ENCODE measurements around the gene ADGRF4.

The ADGRF4 gene

DNA sequence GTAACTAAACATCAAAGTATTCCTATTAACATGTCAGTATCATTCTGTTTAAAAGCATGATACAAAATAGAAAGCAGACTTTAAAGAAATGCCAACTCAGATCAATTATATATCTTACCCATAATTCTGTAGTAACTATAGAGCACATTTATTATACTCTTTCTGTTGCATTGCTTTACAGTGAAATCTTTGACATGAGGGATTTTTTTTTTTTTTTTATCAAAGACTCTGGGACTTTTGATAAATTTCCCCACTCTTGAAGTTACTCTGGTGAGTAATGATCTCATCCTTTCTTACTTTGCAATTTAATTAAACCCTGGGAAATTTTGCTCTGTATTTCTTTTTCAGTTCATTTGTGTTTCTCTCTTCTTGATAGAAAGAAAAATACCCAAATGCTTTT, 17.4 kb downstream of the ADGRF4 start:
- POLR2A ChIA-PET: no interaction called here
- CTCF ChIA-PET: interaction anchor here (0.8 kb wide), 1 partner anchor 11 kb away, joined by 3 read pairs; no protein-coding TSS in a partner anchor
- DNase-seq (ENCODE audit: extremely low spot score): no peak
- no peak for TF ChIP-seq SUZ12 (IDR thresholded peaks at IDR 0.05)
- TF ChIP-seq NFRKB (IDR thresholded peaks at IDR 0.05): no peak
- no peak for TF ChIP-seq FOXM1 (IDR thresholded peaks at IDR 0.05; ENCODE audit: borderline replicate concordance)
- TF ChIP-seq SP1 (IDR thresholded peaks at IDR 0.05): no peak
- TF ChIP-seq ELF4 (IDR thresholded peaks at IDR 0.05): no peak
- TF ChIP-seq ZNF384 (IDR thresholded peaks at IDR 0.05): no peak
- TF ChIP-seq L3MBTL2 (conservative IDR thresholded peaks at IDR 0.05): no peak
- no peak for TF ChIP-seq BHLHE40 (IDR thresholded peaks at IDR 0.05; ENCODE audit: borderline replicate concordance)
- TF ChIP-seq ARNT (IDR thresholded peaks at IDR 0.05): no peak
- no peak for TF ChIP-seq FOXK2 (IDR thresholded peaks at IDR 0.05)
- no peak for TF ChIP-seq CTBP1 (IDR thresholded peaks at IDR 0.05; ENCODE audit: borderline replicate concordance)
- TF ChIP-seq FOXA1 (IDR thresholded peaks at IDR 0.05): no peak
- TF ChIP-seq, protein P1, sequence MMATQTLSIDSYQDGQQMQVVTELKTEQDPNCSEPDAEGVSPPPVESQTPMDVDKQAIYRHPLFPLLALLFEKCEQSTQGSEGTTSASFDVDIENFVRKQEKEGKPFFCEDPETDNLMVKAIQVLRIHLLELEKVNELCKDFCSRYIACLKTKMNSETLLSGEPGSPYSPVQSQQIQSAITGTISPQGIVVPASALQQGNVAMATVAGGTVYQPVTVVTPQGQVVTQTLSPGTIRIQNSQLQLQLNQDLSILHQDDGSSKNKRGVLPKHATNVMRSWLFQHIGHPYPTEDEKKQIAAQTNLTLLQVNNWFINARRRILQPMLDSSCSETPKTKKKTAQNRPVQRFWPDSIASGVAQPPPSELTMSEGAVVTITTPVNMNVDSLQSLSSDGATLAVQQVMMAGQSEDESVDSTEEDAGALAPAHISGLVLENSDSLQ (IDR thresholded peaks at IDR 0.05): no peak
- TF ChIP-seq LEF1 (IDR thresholded peaks at IDR 0.05; ENCODE audit: borderline replicate concordance): no peak
- no peak for TF ChIP-seq TARDBP (IDR thresholded peaks at IDR 0.05)
- TF ChIP-seq HDGF (IDR thresholded peaks at IDR 0.05; ENCODE audit: borderline replicate concordance): no peak

DNA sequence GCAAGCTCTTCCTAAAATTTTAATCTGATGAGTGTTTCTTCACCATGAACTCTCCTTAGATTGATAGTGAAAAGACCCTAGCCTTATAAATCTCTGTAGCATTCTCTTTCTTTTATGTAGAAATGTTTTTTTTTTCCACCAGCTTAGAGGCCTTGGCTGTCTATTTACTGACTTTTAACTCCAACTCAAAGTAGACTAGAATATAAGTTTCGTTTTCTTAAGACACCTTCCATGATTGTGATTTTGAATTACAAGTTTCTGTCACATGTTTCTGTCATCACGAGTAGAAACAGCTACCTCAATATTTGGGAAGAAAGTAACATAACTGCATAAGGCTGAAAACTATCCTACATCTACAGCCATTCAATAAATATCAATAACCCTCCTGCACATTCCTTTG, 17.8 kb downstream of the ADGRF4 start:
- ChIA-PET POLR2A (no interaction called here), CTCF (interaction anchor here (0.8 kb wide), 1 partner anchor 10 kb away, joined by 3 read pairs; no protein-coding TSS in a partner anchor)
- no peak for TF ChIP-seq FOXM1 (IDR thresholded peaks at IDR 0.05; ENCODE audit: borderline replicate concordance)
- TF ChIP-seq HDGF (IDR thresholded peaks at IDR 0.05; ENCODE audit: borderline replicate concordance): no peak
- DNase-seq (ENCODE audit: extremely low spot score): no peak

DNA sequence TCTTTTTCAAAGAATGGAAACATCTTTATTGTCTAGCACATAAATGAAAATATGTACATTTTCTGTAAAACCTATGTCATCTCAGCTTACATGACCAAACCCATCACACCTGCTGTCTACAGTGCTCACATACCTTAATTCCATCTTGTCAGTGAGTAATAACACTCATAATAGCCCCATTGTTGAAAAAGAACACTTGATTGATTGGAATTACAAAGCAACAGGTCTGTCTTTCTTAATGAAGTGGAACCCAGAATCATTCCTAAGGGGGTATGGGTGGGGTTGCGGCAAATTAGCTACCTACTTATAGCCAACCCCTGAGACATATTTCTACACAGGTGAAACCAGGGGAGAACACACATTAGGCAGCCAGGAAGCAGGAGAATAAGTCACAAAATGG, 20.2 kb downstream of the ADGRF4 start:
- no peak for TF ChIP-seq TARDBP (IDR thresholded peaks at IDR 0.05)
- ChIA-PET POLR2A (no interaction called here), CTCF (no interaction called here)
- DNase-seq (ENCODE audit: extremely low spot score): no peak

DNA sequence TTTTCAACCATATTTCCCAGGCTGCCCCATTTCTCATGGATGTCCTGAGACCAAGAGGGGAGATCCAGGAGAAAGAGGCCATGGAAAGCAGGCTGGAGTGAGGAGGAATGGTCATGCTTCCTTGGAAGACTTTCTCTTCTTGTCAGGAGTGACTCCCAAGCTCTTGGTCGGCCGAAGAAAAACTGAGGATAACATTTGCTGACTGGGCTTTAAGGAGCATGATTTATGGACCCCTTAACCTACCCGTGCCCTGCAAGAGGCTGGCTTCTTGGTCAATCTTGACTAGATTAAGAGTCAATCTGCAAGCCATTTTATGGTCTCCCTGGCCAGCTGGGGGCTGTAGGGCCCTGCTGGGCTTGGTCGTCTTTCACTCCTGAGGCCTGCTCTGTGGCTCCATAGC, 22.8 kb downstream of the ADGRF4 start:
- ChIA-PET CTCF (no interaction called here), POLR2A (no interaction called here)
- no peak for DNase-seq (ENCODE audit: extremely low spot score)
- TF ChIP-seq BHLHE40 (IDR thresholded peaks at IDR 0.05; ENCODE audit: borderline replicate concordance) (no peak), SP1 (IDR thresholded peaks at IDR 0.05) (no peak), FOXA1 (IDR thresholded peaks at IDR 0.05) (no peak), TARDBP (IDR thresholded peaks at IDR 0.05) (no peak), NFRKB (IDR thresholded peaks at IDR 0.05) (no peak), ZNF384 (IDR thresholded peaks at IDR 0.05) (no peak), HDGF (IDR thresholded peaks at IDR 0.05; ENCODE audit: borderline replicate concordance) (no peak), FOXM1 (IDR thresholded peaks at IDR 0.05; ENCODE audit: borderline replicate concordance) (no peak), FOXK2 (IDR thresholded peaks at IDR 0.05) (no peak), CTBP1 (IDR thresholded peaks at IDR 0.05; ENCODE audit: borderline replicate concordance) (no peak), ELF4 (IDR thresholded peaks at IDR 0.05) (no peak), ARNT (IDR thresholded peaks at IDR 0.05) (no peak), LEF1 (IDR thresholded peaks at IDR 0.05; ENCODE audit: borderline replicate concordance) (no peak)
- TF ChIP-seq, protein P1 (IDR thresholded peaks at IDR 0.05): no peak

DNA sequence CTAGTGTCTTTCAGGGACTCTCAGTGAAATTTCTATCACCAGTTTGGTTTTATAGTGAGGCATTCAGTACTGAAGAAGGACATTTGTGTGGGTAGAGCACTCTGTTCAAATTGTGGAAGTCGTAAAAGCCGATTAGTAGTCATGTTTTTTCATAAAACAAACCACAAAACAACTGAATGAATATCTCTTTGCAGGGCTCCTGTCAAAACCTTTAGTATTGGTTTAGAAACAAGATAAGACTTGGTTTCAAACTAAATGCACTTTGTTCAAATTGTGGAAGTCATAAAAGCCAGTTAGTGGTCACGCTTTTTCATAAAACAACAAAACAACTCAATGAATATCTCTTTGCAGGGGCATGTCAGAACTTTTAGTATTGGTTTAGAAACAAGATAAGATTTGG, 23.8 kb downstream of the ADGRF4 start:
- POLR2A ChIA-PET: no interaction called here
- peak; percentile 12 for DNase-seq (ENCODE audit: extremely low spot score)
- no peak for TF ChIP-seq NFRKB (IDR thresholded peaks at IDR 0.05)
- TF ChIP-seq CTBP1 (IDR thresholded peaks at IDR 0.05; ENCODE audit: borderline replicate concordance): no peak
- no peak for TF ChIP-seq ZNF384 (IDR thresholded peaks at IDR 0.05)
- TF ChIP-seq FOXA1 (IDR thresholded peaks at IDR 0.05): no peak
- TF ChIP-seq L3MBTL2 (conservative IDR thresholded peaks at IDR 0.05): no peak
- TF ChIP-seq TARDBP (IDR thresholded peaks at IDR 0.05): no peak
- CTCF ChIA-PET: no interaction called here

DNA sequence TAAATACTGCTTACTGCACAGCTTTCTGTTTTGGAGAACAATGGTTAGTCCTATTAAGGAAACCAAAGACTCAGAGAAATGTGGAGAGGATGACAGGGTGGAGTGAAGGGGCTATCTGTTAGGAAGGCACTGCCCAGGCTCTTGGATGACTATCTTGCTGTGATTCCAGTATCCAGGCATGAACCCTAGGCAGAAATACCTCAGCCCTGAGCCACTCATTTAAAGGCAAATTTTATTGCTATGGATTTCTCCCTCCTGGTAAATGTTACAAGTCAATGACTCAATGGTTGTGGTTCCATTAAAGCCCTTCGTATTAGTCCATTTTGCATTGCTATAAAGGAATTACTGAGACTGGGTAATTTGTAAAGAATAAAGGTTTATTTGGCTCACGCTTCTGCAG, 25.9 kb downstream of the ADGRF4 start:
- ChIA-PET CTCF (interaction anchor here (0.6 to 1.6 kb wide), 2 partner anchors 10 to 27 kb away, joined by 3 to 5 read pairs; no protein-coding TSS in a partner anchor), POLR2A (no interaction called here)
- TF ChIP-seq, protein P1 (IDR thresholded peaks at IDR 0.05): no peak
- TF ChIP-seq L3MBTL2 (conservative IDR thresholded peaks at IDR 0.05) (no peak), HDGF (IDR thresholded peaks at IDR 0.05; ENCODE audit: borderline replicate concordance) (no peak), ARNT (IDR thresholded peaks at IDR 0.05) (no peak), BHLHE40 (IDR thresholded peaks at IDR 0.05; ENCODE audit: borderline replicate concordance) (no peak), TARDBP (IDR thresholded peaks at IDR 0.05) (no peak), FOXM1 (IDR thresholded peaks at IDR 0.05; ENCODE audit: borderline replicate concordance) (no peak), LEF1 (IDR thresholded peaks at IDR 0.05; ENCODE audit: borderline replicate concordance) (no peak), NFRKB (IDR thresholded peaks at IDR 0.05) (no peak), FOXK2 (IDR thresholded peaks at IDR 0.05) (no peak)
- DNase-seq (ENCODE audit: extremely low spot score): no peak

DNA sequence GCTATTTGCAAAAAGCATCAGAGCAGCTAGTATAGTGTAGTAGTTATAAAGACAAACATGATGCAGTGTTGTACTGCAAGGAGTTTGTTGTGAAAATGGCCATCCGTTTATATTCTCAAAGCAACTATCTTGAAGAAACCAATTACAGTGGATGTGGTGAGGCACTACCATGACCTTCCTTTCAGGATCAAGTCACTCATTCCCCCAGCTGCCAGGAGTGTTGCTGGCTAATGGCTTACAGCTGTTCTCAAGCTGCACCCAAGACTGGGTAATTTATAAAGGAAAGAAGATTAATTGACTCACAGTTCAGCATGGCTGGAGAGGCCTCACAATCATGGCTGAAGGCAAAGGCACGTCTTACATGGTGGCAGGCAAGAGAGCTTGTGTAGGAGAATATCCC, 29.0 kb downstream of the ADGRF4 start:
- DNase-seq (ENCODE audit: extremely low spot score): no peak
- ChIA-PET CTCF (no interaction called here), POLR2A (no interaction called here)
- TF ChIP-seq L3MBTL2 (conservative IDR thresholded peaks at IDR 0.05) (no peak), TARDBP (IDR thresholded peaks at IDR 0.05) (no peak), FOXK2 (IDR thresholded peaks at IDR 0.05) (no peak), ARNT (IDR thresholded peaks at IDR 0.05) (no peak), BHLHE40 (IDR thresholded peaks at IDR 0.05; ENCODE audit: borderline replicate concordance) (no peak), SP1 (IDR thresholded peaks at IDR 0.05) (no peak), SUZ12 (IDR thresholded peaks at IDR 0.05) (no peak)

Data from HEK293T (cell line).